Measurements from ENCODE around the gene KRTAP5-8. TPM values are rescaled to one million over a fixed set of nuclear protein-coding genes. Genes with fewer than 3 reads are reported as not detected.
"Not testable (repeated sequence)": the region's sequence is repeated elsewhere in the genome, so short reads cannot be mapped to it uniquely, and the experiment has no call there.

The KRTAP5-8 gene
- total RNA-seq, 1 experiment from 2014 or later: not detected

DNA sequence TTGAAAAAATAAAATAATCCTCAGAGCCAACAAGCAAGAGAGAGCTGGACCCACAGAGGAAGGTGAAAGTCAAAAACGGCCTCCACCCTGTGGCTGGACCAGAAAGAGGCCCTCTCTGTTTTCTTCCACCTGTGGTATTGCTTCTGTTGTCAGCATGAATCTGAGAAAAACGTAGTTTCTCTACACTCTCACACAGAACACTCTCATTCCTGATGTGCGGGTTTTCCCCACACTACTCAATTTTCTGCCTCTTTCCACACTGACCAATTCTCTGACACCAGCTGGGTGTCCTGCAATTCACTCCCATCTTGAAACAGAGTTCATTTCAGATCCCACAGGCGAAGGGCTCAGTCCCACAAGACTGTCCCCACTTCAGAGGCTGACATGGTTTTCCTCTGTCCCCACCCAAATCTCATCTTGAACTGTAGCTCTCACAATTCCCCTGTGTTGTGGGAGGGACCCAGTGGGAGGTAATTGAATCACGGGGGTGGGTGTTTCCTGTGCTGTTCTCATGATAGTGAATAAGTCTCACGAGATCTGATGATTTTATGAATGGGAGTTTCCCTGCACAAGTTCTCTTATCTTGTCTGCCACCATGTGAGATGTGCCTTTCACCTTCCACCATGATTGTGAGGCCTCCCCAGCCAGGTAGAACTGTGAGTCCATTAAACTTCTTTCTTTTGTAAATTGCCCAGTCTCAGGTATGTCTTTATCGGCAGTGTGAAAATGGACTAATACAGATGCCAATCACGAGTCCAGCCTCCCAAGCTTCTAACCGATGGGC, 2.9 kb downstream of the KRTAP5-8 start:
- CTCF ChIA-PET: interaction anchor here (0.9 kb wide), 1 partner anchor 39 kb away, joined by 5 read pairs; no protein-coding TSS in a partner anchor
- H2AFZ ChIP-seq (ENCODE audit: low read depth, low read length, poor library complexity, severe bottlenecking); ATAC-seq; H4K20me1 ChIP-seq (ENCODE audit: insufficient read depth); POLR2A ChIA-PET; H3K4me3 ChIP-seq (replicated peaks in 1 of 2; ENCODE audit: low read depth in 1 of 2, low read length in 2 of 2); H3K27ac ChIP-seq (ENCODE audit: low read depth, low read length); BruUV-seq (replicated peaks); RAD21 ChIA-PET (ENCODE audit: low non-redundant PET in 1 of 2, low total read pairs in 2 of 2, uncharacterized antibody in 2 of 2, unreplicated experiment in 2 of 2); H3K4me2 ChIP-seq (ENCODE audit: low read length); H3K9me2 ChIP-seq (ENCODE audit: insufficient read depth); H3K79me2 ChIP-seq (ENCODE audit: insufficient read depth, low read length); H3K9ac ChIP-seq (ENCODE audit: low read length); H3K27me3 ChIP-seq (ENCODE audit: insufficient read depth, low read length); H3K9me3 ChIP-seq (ENCODE audit: control insufficient read depth in 1 of 2, insufficient read depth in 1 of 2, low read depth in 1 of 2, low read length in 2 of 2); H3K36me3 ChIP-seq (ENCODE audit: control insufficient read depth in 1 of 2, insufficient read depth in 2 of 2, low read length in 2 of 2); DNase-seq (ENCODE audit: low read depth, low spot score); intact Hi-C loops (cut with micrococcal nuclease): not testable (repeated sequence)
- peaks cover 0 to 11% of the 10 kb centered on the region in 2 experiments; a peak in 2 of 4 replicates for H3K4me1 ChIP-seq (ENCODE audit: control insufficient read depth in 1 of 2, insufficient read depth in 2 of 2, low read length in 2 of 2)

DNA sequence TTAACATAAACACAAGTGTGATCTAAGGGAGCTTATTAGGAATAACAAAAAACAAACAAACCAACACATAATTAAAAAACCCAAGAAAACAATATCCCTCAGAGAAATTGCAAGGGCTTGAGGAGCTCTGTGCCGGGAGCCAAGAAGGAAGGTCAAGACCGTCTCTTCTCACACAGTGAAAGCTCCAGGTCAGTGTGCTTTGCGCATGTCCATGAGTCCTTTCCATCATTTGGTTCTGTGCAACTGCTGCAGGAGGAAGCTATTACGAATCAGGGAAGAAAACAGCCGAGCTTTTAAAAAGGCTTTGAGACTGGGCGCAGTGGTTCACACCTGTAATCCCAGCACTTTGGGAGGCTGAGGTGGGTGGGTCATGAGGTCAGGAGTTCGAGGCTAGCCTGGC, 4.6 kb downstream of the KRTAP5-8 start:
- no peaks in the 10 kb centered on the region for H4K20me1 ChIP-seq (ENCODE audit: insufficient read depth)
- no peak for TF ChIP-seq EGR1 (IDR thresholded peaks at IDR 0.05; ENCODE audit: low read depth)
- no peak for TF ChIP-seq RAD21 (IDR thresholded peaks at IDR 0.05; ENCODE audit: low read depth)
- H3K27ac ChIP-seq (ENCODE audit: low read depth, low read length): no peak overlapping the region

More for the DNA sequence above, 4.6 kb downstream of the KRTAP5-8 start:
- peaks cover 0 to 11% of the 10 kb centered on the region in 2 experiments; a peak in 2 of 4 replicates for H3K4me1 ChIP-seq (ENCODE audit: control insufficient read depth in 1 of 2, insufficient read depth in 2 of 2, low read length in 2 of 2)
- intact Hi-C loops (cut with micrococcal nuclease): no loop called here
- H3K9me2 ChIP-seq (ENCODE audit: insufficient read depth): no peaks in the 10 kb centered on the region
- H3K36me3 ChIP-seq (ENCODE audit: control insufficient read depth in 1 of 2, insufficient read depth in 2 of 2, low read length in 2 of 2): no peaks in the 10 kb centered on the region
- 0 out of 2 replicates have a peak, but pooled peaks cover under 1% of the 10 kb centered on the region for H3K27me3 ChIP-seq (ENCODE audit: insufficient read depth, low read length)
- RAD21 ChIA-PET (ENCODE audit: low non-redundant PET in 1 of 2, low total read pairs in 2 of 2, uncharacterized antibody in 2 of 2, unreplicated experiment in 2 of 2): no interaction called here
- no peak for DNase-seq (ENCODE audit: low read depth, low spot score)
- no peak overlapping the region for H3K9ac ChIP-seq (ENCODE audit: low read length)
- BruUV-seq (replicated peaks): no TSS peak
- no peak for ATAC-seq
- H3K4me3 ChIP-seq (replicated peaks in 1 of 2; ENCODE audit: low read depth in 1 of 2, low read length in 2 of 2): no peak overlapping the region
- CTCF ChIA-PET: no interaction called here
- no peak overlapping the region for H2AFZ ChIP-seq (ENCODE audit: low read depth, low read length, poor library complexity, severe bottlenecking)
- no peaks in the 10 kb centered on the region for H3K9me3 ChIP-seq (ENCODE audit: control insufficient read depth in 1 of 2, insufficient read depth in 1 of 2, low read depth in 1 of 2, low read length in 2 of 2)
- no peaks in the 10 kb centered on the region for H3K79me2 ChIP-seq (ENCODE audit: insufficient read depth, low read length)
- no peak overlapping the region for H3K4me2 ChIP-seq (ENCODE audit: low read length)
- POLR2A ChIA-PET: no interaction called here

Measured in HCT116 (cell line).